ENCODE data around the gene AQP12B. TPM values are rescaled to one million over a fixed set of nuclear protein-coding genes. Genes with fewer than 3 reads are reported as not detected.

Gene AQP12B
- total and polyA plus RNA-seq, 9 of the 15 experiments (the other 6 are each of a cell fraction or from before 2014, with no cell fraction given): not detected

DNA sequence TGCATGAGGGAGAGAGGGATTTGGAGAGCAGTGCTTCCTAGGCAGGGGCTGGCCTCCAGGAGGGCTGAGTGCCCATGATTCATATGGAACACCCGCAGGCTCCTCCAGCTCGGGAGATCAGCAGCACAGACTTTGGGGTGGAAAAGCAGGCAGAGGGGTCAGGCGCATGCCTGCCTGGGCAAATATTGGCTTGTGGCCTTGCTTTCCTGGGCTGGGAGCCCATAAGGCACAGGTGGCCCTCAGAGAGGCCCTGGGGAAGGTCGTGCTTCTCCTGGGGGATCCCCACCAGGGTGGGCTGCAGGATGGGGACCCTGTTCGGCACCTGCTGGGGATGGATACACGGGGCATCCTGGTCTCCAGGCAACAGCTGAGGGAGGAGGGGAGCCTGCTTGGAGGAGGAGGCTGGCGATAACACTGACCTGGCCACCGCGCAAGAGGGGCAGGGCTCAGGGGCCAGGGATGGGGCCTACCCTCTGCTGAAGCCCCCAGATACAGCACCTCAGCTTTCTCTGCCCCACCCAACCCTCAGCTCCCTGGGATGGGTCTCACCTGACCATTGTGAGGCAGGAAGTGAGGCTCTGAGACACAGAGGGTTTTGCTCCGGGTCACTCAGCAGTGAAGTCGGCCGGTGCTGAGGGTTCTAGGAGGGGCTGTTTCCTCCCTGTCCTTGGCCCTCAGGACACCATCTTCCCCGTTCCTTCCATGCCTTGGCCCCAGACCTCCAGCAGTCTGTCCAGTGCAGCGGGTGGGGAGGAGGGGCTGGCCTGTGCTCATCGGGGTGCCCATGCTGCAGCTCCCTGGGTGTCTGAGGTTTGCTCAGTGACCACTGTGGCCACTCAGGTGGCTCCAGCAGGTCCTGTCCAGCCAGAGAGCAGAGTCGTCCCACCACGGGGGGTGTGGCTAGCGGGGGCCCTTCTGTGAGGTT lies 21.0 kb upstream of the AQP12B start (continued):
- no peak for TF ChIP-seq CHD7 (IDR thresholded peaks at IDR 0.05; ENCODE audit: low read depth, low read length)
